Measurements from ENCODE around the gene HNRNPA0. TPM values are rescaled to one million over a fixed set of nuclear protein-coding genes. Genes with fewer than 3 reads are reported as not detected.
"Not testable (repeated sequence)": the region's sequence is repeated elsewhere in the genome, so short reads cannot be mapped to it uniquely, and the experiment has no call there.

The HNRNPA0 gene
- total RNA-seq, 2 donors from 2014 or later, result 26.9 to 31.0 TPM

DNA sequence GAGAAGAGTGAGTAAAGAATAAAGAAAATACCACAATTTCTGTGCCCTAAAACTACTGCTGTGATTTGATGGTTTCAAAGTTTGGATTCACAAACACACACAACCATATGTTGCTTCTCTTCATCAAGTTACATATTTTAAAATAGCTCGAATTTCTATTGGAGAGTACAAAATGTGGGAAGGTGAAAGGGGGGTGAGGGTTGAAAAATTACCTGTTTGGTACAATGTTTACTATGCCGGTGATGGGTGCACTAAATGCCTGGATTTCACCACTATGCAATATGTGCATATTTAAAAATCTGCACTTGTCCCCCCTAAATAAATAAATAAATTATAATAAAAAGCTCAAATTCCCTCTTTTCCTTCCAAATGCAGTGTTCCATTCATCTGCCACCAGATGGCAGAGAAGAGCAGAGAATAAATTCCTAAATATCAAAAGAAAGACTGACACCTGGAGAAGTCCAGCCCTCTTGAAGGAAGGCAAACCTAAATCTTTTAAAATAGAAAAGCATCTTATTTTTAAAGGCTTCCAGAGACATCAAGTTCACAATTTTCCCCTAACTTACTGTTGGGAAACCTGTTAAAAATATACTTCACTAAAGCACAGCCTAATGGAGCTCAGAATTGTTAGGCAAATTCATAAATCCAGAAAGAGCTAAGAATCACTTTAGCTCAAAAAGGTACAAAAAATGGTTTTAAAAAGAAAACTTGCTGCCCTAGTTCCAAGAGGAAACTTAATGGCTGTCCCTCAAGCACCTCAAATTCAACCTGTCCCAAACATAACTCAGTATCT is 24.8 kb upstream of the HNRNPA0 start:
- DNase-seq, result no peak
- TF ChIP-seq, protein P1, sequence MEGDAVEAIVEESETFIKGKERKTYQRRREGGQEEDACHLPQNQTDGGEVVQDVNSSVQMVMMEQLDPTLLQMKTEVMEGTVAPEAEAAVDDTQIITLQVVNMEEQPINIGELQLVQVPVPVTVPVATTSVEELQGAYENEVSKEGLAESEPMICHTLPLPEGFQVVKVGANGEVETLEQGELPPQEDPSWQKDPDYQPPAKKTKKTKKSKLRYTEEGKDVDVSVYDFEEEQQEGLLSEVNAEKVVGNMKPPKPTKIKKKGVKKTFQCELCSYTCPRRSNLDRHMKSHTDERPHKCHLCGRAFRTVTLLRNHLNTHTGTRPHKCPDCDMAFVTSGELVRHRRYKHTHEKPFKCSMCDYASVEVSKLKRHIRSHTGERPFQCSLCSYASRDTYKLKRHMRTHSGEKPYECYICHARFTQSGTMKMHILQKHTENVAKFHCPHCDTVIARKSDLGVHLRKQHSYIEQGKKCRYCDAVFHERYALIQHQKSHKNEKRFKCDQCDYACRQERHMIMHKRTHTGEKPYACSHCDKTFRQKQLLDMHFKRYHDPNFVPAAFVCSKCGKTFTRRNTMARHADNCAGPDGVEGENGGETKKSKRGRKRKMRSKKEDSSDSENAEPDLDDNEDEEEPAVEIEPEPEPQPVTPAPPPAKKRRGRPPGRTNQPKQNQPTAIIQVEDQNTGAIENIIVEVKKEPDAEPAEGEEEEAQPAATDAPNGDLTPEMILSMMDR (IDR thresholded peaks at IDR 0.05), result peak; percentile 67
- intact Hi-C loops (cut with DNase I), result loop anchor here (10.0 kb wide), 1 partner anchor 376 kb away; no protein-coding TSS in a partner anchor

DNA sequence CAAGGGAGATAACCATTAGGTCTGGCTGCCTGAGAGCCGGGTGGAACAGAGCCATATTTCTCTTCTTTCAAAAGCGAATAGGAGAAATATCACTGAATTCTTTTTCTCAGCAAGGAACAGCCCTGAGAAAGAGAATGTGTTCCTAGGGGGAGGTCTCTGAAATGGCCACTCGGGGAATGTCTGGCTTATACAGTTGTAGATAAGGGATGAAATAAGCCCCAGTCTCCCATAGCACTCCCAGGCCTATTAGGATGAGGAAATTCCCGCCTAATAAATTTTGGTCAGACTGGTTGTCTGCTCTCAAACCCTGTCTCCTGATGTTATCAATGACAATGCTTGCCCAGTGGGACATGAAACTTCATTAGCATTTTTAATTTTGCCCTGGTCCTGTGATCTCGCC is 13.8 kb upstream of the HNRNPA0 start:
- intact Hi-C loops (cut with DNase I); DNase-seq; H3K27ac ChIP-seq; H3K9me3 ChIP-seq; H3K9ac ChIP-seq (ENCODE audit: low read depth in 2 of 2, low read length in 2 of 2); H3K36me3 ChIP-seq; H3K4me1 ChIP-seq; H3K27me3 ChIP-seq; H3K4me3 ChIP-seq: not testable (repeated sequence)

More for the DNA sequence above, 24.8 kb upstream of the HNRNPA0 start:
- Histone ChIP-seq H3K4me3 (no peak overlapping the region), H3K27me3 (no peaks in the 10 kb centered on the region), H3K9ac (ENCODE audit: low read depth in 2 of 2, low read length in 2 of 2) (no peak overlapping the region), H3K9me3 (no peaks in the 10 kb centered on the region), H3K36me3 (no peaks in the 10 kb centered on the region), H3K27ac (no peak overlapping the region), H3K4me1 (no peaks in the 10 kb centered on the region)

DNA sequence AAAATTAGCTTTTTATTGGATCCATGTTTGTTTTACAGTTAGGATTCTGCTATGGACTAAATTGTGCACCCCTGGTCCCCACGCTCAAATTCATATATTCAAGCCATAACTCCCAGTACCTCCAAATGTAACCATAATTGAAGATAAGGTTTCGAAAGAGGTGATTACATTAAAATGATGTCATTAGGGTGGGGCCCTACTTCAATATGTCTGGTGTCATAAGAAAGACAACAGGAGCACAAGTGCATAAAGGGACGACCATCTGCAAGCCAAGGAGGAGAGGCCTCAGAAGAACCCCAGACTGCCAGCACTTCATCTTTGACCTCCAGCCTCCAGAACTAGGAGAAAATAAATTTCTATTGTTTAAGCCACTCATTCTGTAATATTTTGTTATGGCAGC is 7.4 kb upstream of the HNRNPA0 start:
- no peak overlapping the region for H3K27ac ChIP-seq
- no peaks in the 10 kb centered on the region for H3K36me3 ChIP-seq
- H3K27me3 ChIP-seq, result no peaks in the 10 kb centered on the region
- TF ChIP-seq, protein P1 (IDR thresholded peaks at IDR 0.05), result no peak
- no peaks in the 10 kb centered on the region for H3K4me1 ChIP-seq
- no peaks in the 10 kb centered on the region for H3K9me3 ChIP-seq
- DNase-seq, result no peak
- intact Hi-C loops (cut with DNase I), result no loop called here
- H3K4me3 ChIP-seq, result no peak overlapping the region
- H3K9ac ChIP-seq (ENCODE audit: low read depth in 2 of 2, low read length in 2 of 2), result no peak overlapping the region

DNA sequence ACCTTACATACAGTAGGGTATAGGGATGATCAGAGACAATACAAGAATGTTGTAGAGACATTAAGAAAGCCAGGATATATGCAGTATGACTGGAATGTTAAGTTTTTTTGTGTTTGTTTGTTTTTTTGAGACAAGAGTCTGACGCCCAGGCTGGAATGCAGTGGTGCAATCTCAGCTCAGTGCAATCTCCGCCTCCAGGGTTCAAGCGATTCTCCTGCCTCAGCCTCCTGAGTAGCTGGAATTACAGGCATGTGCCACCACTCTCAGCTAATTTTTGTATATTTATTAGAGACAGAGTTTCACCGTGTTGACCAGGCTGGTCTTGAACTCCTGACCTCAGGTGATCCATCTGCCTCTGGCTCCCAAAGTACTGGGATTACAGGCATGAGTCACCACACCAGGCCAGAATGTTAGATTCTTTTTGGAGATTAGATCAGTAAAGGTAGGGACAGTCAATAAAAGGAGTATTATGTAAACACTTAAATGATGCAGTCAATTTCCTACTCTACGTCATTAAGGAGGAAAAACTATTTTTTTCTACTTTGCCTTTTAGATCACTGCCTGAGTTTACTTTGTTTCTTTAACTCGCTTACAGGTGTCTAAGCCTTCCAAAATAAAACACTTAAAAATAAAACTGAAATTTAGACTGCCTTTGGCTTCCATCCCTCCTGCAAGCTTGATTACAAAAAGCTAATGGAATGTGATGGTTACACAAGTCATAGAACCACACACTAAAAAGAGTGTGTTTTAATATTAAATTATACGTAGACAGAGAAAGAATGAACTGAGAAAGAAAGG is 6.8 kb upstream of the HNRNPA0 start:
- TF ChIP-seq, protein P1 (IDR thresholded peaks at IDR 0.05), result no peak
- no peak overlapping the region for H3K27ac ChIP-seq
- H3K9me3 ChIP-seq, result no peaks in the 10 kb centered on the region
- no peaks in the 10 kb centered on the region for H3K27me3 ChIP-seq
- no peaks in the 10 kb centered on the region for H3K4me1 ChIP-seq
- no peaks in the 10 kb centered on the region for H3K36me3 ChIP-seq
- no peak overlapping the region for H3K9ac ChIP-seq (ENCODE audit: low read depth in 2 of 2, low read length in 2 of 2)
- no peak overlapping the region for H3K4me3 ChIP-seq
- DNase-seq, result no peak
- intact Hi-C loops (cut with DNase I), result no loop called here

DNA sequence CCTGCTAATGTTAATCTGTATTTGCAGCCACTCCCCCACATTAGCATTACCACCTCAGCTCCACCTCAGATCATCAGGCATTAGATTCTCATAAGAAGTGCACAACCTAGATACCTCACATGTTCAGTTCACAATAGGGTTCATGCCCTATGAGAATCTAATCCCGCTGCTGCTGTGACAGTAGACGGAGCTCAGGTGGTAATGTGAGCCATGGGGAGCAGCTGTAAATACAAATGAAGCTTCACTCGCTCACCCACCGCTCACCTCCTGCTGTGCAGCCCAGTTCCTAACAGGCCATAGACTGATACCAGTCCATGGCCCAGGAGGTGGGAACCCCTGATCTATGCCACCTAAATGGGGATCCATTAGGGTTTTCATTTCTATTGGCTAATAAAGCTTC is 6.1 kb upstream of the HNRNPA0 start:
- Histone ChIP-seq H3K4me3 (no peak overlapping the region), H3K36me3 (no peaks in the 10 kb centered on the region), H3K9me3 (no peaks in the 10 kb centered on the region), H3K4me1 (no peaks in the 10 kb centered on the region), H3K27ac (no peak overlapping the region), H3K9ac (ENCODE audit: low read depth in 2 of 2, low read length in 2 of 2) (no peak overlapping the region), H3K27me3 (no peaks in the 10 kb centered on the region)
- DNase-seq, result no peak
- TF ChIP-seq, protein P1 (IDR thresholded peaks at IDR 0.05), result no peak
- intact Hi-C loops (cut with DNase I), result no loop called here
